GM15510 (cell line): ENCODE data around the gene SEMA5A.

Experiments used
- POLR2A ChIP-seq: IDR thresholded peaks from 3 replicates; pipeline ENCODE4 v1.6.1; 2011; ENCODE audit warnings: borderline replicate concordance; ENCODE audit not compliant: insufficient read length; ENCODE audit errors: extremely low read depth

Gene SEMA5A

GRCh38 chr5:9502050-9502834, 43.6 kb downstream of the SEMA5A start:
- no peak for TF ChIP-seq POLR2A

GRCh38 chr5:9500625-9501024, 45.2 kb downstream of the SEMA5A start:
- no peak for TF ChIP-seq POLR2A

- TF ChIP-seq POLR2A: no peak
Observed at GRCh38 chr5:9500193-9500592, 45.7 kb downstream of the SEMA5A start.

- TF ChIP-seq POLR2A: no peak
Observed at GRCh38 chr5:9499498-9499876, 46.4 kb downstream of the SEMA5A start.

- TF ChIP-seq POLR2A: no peak
Observed at GRCh38 chr5:9498541-9499497, 47.1 kb downstream of the SEMA5A start.

GRCh38 chr5:9497347-9497746, 48.5 kb downstream of the SEMA5A start:
- no peak for TF ChIP-seq POLR2A

GRCh38 chr5:9496801-9497200, 49.1 kb downstream of the SEMA5A start:
- TF ChIP-seq POLR2A: no peak

GRCh38 chr5:9495121-9495520, 50.8 kb downstream of the SEMA5A start:
- TF ChIP-seq POLR2A: no peak

GRCh38 chr5:9494301-9494700, 51.6 kb downstream of the SEMA5A start:
- TF ChIP-seq POLR2A: no peak

GRCh38 chr5:9490494-9491097, 55.3 kb downstream of the SEMA5A start:
- no peak for TF ChIP-seq POLR2A

- no peak for TF ChIP-seq POLR2A
Observed at GRCh38 chr5:9483779-9484178, 62.1 kb downstream of the SEMA5A start.

GRCh38 chr5:9483243-9483642, 62.6 kb downstream of the SEMA5A start:
- TF ChIP-seq POLR2A: no peak

GRCh38 chr5:9482381-9482780, 63.5 kb downstream of the SEMA5A start:
- no peak for TF ChIP-seq POLR2A

GRCh38 chr5:9480499-9480898, 65.4 kb downstream of the SEMA5A start:
- TF ChIP-seq POLR2A: no peak

GRCh38 chr5:9479990-9480389, 65.9 kb downstream of the SEMA5A start:
- TF ChIP-seq POLR2A: no peak
